Heart left ventricle (tissue), 16 donors: Measurements from ENCODE around the gene EPHA6. TPM values are rescaled to one million over a fixed set of nuclear protein-coding genes. Genes with fewer than 3 reads are reported as not detected.

ENCODE experiments used
- ATAC-seq, 4 donors: fragments of 200-7000 bp; cut with Tn5 transposase; one replicate each; pipeline ENCODE4 v1.9.1; 2020 to 2022; ENCODE audit warnings: moderate library complexity in 4 of 4, mild to moderate bottlenecking in 3 of 4, moderate number of reproducible peaks in 1 of 4
- DNase-seq, 5 donors: peaks; one replicate each; pipeline ENCODE4 v3.0.0-alpha.2; 2020
- H3K27ac ChIP-seq, 12 donors: fragments of 200-600 bp; sonication (generic) in 4 of 12; one replicate each; pipeline versions ENCODE4 v1.5.0 to v1.8.0; 2016 to 2022; ENCODE audit warnings: mild to moderate bottlenecking in 2 of 12
- H3K27me3 ChIP-seq, 9 donors: fragments of 200-600 bp; sonication (generic) in 2 of 9; one replicate each; pipeline versions ENCODE4 v1.5.1 to v1.8.0; 2016 to 2022; ENCODE audit warnings: mild to moderate bottlenecking in 3 of 9
- H3K36me3 ChIP-seq, 9 donors: fragments of 200-600 bp; sonication (generic) in 2 of 9; one replicate each; pipeline versions ENCODE4 v1.5.0 to v1.8.0; 2018 to 2022; ENCODE audit warnings: mild to moderate bottlenecking in 2 of 9
- H3K4me1 ChIP-seq, 12 donors: fragments of 200-600 bp; sonication (generic) in 4 of 12; one replicate each; pipeline versions ENCODE4 v1.5.0 to v1.8.0; 2016 to 2022; ENCODE audit warnings: mild to moderate bottlenecking in 3 of 12
- H3K4me3 ChIP-seq, 12 donors: fragments of 200-600 bp; sonication (generic) in 4 of 12; one replicate each; pipeline versions ENCODE4 v1.5.0 to v1.8.0; 2017 to 2022; ENCODE audit warnings: mild to moderate bottlenecking in 9 of 12, moderate library complexity in 4 of 12
- H3K9me3 ChIP-seq, 12 donors: fragments of 200-600 bp; sonication (generic) in 4 of 12; one replicate each; pipeline versions ENCODE4 v1.5.0 to v1.8.0; 2016 to 2022; ENCODE audit warnings: mild to moderate bottlenecking in 1 of 12
- POLR2A ChIP-seq, 2 donors: fragments of 450-650 bp; IDR thresholded peaks; one replicate each; pipeline ENCODE4 v1.6.1; 2017; ENCODE audit warnings: antibody characterized with exemption in 2 of 2, mild to moderate bottlenecking in 2 of 2, moderate library complexity in 2 of 2
- WGBS, 4 donors: extraction: QIAGEN DNeasy Blood & Tissue Kit in 2 of 4; methylation state at CpG; one replicate each; pipeline versions ENCODE4 v1.1.5 to v1.1.7; 2013 to 2018; 5-methylcytosine and 5-hydroxymethylcytosine counted together
- intact Hi-C, 10 donors: fragments of 100-400 bp; cut with DNase I; formaldehyde crosslinking; loops; one replicate each; pipeline versions ENCODE4 v1.11.1 to v1.14.2; 2022
- polyA plus RNA-seq, 2 donors: library from polyadenylated mRNA; stranded (reverse); fragments of 200-250 nt; gene quantifications; one replicate each; pipeline ENCODE4 v1.2.3, GENCODE V29; 2013
- total RNA-seq, 9 donors: library from RNA; depleted of rRNA in 2 of 9; stranded (reverse); fragments of >200 nt in 2 of 9; fragmentation: NEBNext Ultra II Directional in 3 of 9; extraction: Animal tissue kit (Norgen Biotek cat#: 25700) in 3 of 9; gene quantifications; one replicate each; pipeline versions ENCODE4 v1.1.0 to v1.2.4, GENCODE V29; 2016 to 2023
- TF ChIP-seq, protein P1 (sequence below), 12 donors: fragments of 200-600 bp; sonication (generic) in 4 of 12; IDR thresholded peaks; one replicate each; pipeline versions ENCODE4 v1.5.0 to v1.8.0; 2018 to 2022; ENCODE audit warnings: antibody characterized with exemption in 12 of 12, mild to moderate bottlenecking in 5 of 12
- donor health status: ischemic (EF 13 %, LVEDD 7.1; RV severe dilation, severe dysfunction).
- donor health status: healthy with polysubstance abuse.
- donor health status: DM: no; HTN: yes; CAD: no.
- donor health status: DM: no; HTN: no; CAD: no.
- donor health status: ischemic (EF 25% LVEDD 6.9; RV normal size, moderate dysfunction).
- donor health status: ischemic (EF 25% LVEDD 5.7; RV mildly dilated, moderate dysfunction).
- donor health status: healthy.
- donor health status: DM: yes; HTN: yes; CAD: no.
- donor health status: ischemic (EF 35%, LVEDD 5.7; RV mildly dilated, moderate dysfunction).
- donor health status: nonischemic (EF 11% LVEDD 7.7; RV severe dilation, severe dysfunction).
- donor health status: DM: yes; HTN: yes; CAD: no.
- donor health status: PGD.
- donor health status: ischemic (EF 29% LVEDD 5.4; RV normal size, mild dysfunction).
- donor health status: nonischemic (EF 23%, LVEDD 6.1; RV moderate dilation, normal function).

The EPHA6 gene
- total and polyA plus RNA-seq, 11 donors = 0.28 to 1.2 (median 0.42) TPM; not detected in 6

DNA sequence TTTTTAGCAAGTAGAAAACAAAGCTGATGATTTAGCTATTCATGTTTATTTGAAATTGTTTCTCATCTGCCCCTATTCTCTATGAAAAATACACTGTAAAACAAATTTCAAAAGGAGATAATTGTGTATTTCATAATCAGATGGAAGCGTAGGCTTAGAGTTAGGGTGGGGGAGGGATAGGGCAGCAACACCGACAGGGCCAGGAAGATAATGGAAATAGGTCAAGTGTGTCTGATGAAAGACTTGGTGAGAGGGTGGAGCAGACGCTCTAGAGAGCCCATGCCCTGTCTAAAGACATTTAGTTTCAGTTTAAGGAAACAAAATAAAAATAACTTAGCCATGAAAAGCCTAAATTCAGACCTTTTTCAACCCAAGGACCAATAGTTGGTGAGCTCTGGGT, 898.5 kb downstream of the EPHA6 start:
- TF ChIP-seq POLR2A (IDR thresholded peaks at IDR 0.05) = no peak
- TF ChIP-seq, protein P1, sequence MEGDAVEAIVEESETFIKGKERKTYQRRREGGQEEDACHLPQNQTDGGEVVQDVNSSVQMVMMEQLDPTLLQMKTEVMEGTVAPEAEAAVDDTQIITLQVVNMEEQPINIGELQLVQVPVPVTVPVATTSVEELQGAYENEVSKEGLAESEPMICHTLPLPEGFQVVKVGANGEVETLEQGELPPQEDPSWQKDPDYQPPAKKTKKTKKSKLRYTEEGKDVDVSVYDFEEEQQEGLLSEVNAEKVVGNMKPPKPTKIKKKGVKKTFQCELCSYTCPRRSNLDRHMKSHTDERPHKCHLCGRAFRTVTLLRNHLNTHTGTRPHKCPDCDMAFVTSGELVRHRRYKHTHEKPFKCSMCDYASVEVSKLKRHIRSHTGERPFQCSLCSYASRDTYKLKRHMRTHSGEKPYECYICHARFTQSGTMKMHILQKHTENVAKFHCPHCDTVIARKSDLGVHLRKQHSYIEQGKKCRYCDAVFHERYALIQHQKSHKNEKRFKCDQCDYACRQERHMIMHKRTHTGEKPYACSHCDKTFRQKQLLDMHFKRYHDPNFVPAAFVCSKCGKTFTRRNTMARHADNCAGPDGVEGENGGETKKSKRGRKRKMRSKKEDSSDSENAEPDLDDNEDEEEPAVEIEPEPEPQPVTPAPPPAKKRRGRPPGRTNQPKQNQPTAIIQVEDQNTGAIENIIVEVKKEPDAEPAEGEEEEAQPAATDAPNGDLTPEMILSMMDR (IDR thresholded peaks at IDR 0.05) = no peak
- ATAC-seq (no peak), DNase-seq (no peak)
- no peaks in the 10 kb centered on the region for H3K27me3 ChIP-seq
- H3K36me3 ChIP-seq = no peaks in the 10 kb centered on the region
- H3K4me1 ChIP-seq = no peaks in the 10 kb centered on the region
- H3K9me3 ChIP-seq = no peaks in the 10 kb centered on the region
- H3K27ac ChIP-seq = no peak overlapping the region
- intact Hi-C loops = loop anchor here in 1 of 10 donors (10.0 kb wide), 1 partner anchor 848 kb away; no protein-coding TSS in a partner anchor
- WGBS, 4 donors = 25 to 33% (median 29%) methylated on average over 3 of the region's 3 CpGs
- H3K4me3 ChIP-seq = no peak overlapping the region

DNA sequence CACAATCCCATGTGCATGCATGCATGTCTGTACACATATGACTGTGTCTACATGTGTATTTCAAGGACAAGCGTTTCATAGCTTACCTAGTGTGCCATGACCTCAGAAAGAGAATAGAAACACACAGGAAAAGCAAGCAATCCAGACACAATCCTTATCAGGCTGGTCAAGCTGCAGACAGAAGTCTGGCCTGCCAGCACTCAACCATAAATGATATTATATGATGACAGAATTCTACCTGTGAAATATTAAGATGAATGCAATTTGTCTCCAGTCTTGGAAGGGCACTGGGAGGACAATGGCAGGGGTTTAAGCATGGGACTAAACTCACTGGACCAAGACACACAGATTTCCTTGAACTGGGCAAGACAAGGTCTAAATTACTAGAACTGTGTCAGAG, 899.2 kb downstream of the EPHA6 start:
- DNase-seq (no peak), ATAC-seq (no peak)
- no peak overlapping the region for H3K27ac ChIP-seq
- H3K36me3 ChIP-seq = no peaks in the 10 kb centered on the region
- 61 to 75% (median 64%) methylated on average over 1 of the region's 1 CpG for WGBS, 4 donors
- intact Hi-C loops = loop anchor here in 1 of 10 donors (10.0 kb wide), 1 partner anchor 849 kb away; no protein-coding TSS in a partner anchor
- no peak for TF ChIP-seq POLR2A (IDR thresholded peaks at IDR 0.05)
- TF ChIP-seq, protein P1 (IDR thresholded peaks at IDR 0.05) = no peak
- H3K4me1 ChIP-seq = no peaks in the 10 kb centered on the region
- H3K27me3 ChIP-seq = no peaks in the 10 kb centered on the region
- no peak overlapping the region for H3K4me3 ChIP-seq
- H3K9me3 ChIP-seq = no peaks in the 10 kb centered on the region

DNA sequence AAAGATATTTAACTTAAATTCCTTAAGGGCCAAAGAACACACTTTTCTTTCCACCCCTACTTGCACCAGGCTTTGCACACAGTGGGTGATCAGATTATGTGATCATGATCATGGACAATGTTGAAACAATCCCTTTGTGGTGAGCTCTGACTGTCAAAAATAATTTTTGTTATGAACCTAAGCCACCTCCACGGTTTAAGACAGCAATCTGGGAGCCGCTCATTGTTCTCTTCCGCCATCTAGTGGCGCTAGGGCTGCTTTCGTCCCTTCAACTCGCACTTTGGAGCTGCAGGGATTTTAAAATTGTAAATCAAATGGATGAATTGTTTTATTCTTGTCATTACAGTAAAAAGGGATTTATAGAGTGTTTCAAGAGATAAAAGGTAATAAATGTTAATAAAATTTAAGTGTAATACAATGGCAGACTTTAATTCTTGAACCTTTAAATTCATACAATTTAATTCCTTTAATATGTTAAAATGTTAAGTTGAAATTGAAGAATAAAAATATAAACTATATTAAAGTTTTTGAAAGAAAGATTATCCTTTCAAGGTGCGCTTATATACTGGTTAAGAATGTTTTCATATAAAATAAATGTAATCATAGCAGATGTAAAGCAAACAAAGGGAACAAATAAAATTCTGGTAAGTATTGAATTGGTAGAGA, 904.9 kb downstream of the EPHA6 start:
- 2 to 3% (median 2%) methylated on average over 7 of the region's 7 CpGs for WGBS, 4 donors
- Histone ChIP-seq H3K4me1 (no peaks in the 10 kb centered on the region), H3K9me3 (no peaks in the 10 kb centered on the region), H3K36me3 (no peaks in the 10 kb centered on the region), H3K27ac (no peak overlapping the region), H3K27me3 (no peaks in the 10 kb centered on the region), H3K4me3 (no peak overlapping the region)
- ATAC-seq = peak in 3 of 4 donors; percentile 64 to 82 (median 77)
- peak; percentile 34 to 62 (median 54) for DNase-seq
- no peak for TF ChIP-seq POLR2A (IDR thresholded peaks at IDR 0.05)
- TF ChIP-seq, protein P1 (IDR thresholded peaks at IDR 0.05) = peak; percentile 74 to 95 (median 85)
- intact Hi-C loops = loop anchor here in 5 of 10 donors (2.0 to 10.0 kb wide), 3 partner anchors 854 to 857 kb away; no protein-coding TSS in a partner anchor

DNA sequence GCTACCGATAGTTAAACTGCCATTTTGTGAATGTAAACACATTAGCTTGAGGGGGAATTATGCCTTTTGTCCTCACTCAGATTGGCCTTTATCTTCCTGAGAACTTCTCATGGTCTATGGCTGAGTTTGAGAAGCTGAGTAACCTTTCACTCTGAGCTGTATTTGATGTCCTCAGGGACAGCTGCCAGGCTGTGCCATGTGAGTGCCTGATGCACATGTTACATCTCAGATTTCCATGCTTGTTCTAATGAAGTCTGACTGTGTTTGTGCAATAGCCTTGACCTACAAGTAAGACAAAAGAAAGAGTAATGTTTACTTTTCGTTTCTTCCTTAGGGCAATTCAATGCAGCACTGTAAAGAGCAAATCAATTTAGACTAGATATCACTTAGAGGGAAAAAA, 906.0 kb downstream of the EPHA6 start:
- H3K4me3 ChIP-seq = no peak overlapping the region
- no peaks in the 10 kb centered on the region for H3K4me1 ChIP-seq
- DNase-seq (no peak), ATAC-seq (no peak)
- H3K9me3 ChIP-seq = no peaks in the 10 kb centered on the region
- H3K27me3 ChIP-seq = no peaks in the 10 kb centered on the region
- H3K36me3 ChIP-seq = no peaks in the 10 kb centered on the region
- TF ChIP-seq, protein P1 (IDR thresholded peaks at IDR 0.05) = no peak
- TF ChIP-seq POLR2A (IDR thresholded peaks at IDR 0.05) = no peak
- intact Hi-C loops = loop anchor here in 2 of 10 donors (10.0 kb wide), 1 partner anchor 856 kb away; no protein-coding TSS in a partner anchor
- no peak overlapping the region for H3K27ac ChIP-seq
- 49 to 81% (median 78%) methylated on average over 2 of the region's 2 CpGs for WGBS, 4 donors
